ENCODE results near the gene TLCD1. TPM values are rescaled to one million over a fixed set of nuclear protein-coding genes. Genes with fewer than 3 reads are reported as not detected.
"Not testable (repeated sequence)": the region's sequence is repeated elsewhere in the genome, so short reads cannot be mapped to it uniquely, and the experiment has no call there.

Gene TLCD1
- total RNA-seq, 1 donor from 2014 or later = 18.1 TPM

GRCh38 chr17:28747051-28747691 lies 21.1 kb upstream of the TLCD1 start:
- DNase-seq (ENCODE audit: low spot score) = peak; percentile 85

DNA sequence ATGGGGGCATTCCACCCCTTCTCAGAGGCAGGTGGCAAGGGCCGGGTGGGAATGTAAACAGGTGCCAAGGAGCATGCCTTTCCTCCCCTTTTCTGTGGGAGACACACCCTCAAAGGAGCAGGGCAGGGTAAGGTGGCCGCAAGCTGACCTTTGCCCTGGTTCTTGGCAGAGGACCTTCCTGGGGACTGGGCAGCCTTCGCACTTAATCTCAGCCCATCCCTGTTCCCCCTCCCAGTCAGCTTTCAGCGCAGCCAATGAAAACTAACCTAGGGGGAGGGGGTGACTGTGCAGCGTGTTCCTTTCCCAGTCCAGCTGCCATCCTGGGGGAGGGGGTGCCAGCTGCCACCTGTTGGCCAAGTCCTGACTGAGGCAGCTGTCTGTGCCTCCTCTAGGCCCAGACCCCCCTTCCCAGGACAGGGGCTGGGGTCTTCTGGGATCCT lies 20.6 kb upstream of the TLCD1 start:
- peak; percentile 69 for DNase-seq (ENCODE audit: low spot score)

DNA sequence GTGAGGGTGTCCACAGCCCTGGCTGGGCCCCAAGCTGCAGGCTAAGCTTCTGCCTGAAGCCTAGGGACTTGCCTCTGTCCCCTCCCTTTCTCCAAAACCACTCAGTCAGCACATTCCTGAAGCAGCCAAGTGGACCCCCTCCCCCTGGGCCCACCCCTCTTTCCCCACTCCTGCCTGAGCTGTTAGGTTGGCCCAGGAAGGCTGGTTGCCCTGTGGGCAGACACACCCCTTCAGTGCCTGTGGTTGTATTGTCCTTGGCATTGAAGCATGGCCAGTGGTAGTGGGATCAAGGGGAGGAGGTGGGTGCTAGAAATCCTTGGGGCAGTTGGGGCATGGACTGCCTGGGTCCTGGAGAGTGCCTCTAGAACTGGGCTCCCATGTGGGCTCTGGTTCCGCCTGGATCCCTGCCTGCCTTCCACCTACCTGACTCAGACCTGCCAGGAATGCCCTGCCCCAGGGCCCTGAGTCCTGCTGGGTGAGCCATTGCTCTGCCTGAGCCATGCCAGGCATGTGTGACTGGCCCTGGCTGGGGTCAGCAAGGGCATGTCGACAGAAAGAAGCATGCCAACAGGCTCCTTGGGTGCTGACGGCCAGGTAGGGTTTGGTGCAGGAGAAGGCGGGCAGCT lies 19.9 kb upstream of the TLCD1 start:
- no peak for DNase-seq (ENCODE audit: low spot score)

DNA sequence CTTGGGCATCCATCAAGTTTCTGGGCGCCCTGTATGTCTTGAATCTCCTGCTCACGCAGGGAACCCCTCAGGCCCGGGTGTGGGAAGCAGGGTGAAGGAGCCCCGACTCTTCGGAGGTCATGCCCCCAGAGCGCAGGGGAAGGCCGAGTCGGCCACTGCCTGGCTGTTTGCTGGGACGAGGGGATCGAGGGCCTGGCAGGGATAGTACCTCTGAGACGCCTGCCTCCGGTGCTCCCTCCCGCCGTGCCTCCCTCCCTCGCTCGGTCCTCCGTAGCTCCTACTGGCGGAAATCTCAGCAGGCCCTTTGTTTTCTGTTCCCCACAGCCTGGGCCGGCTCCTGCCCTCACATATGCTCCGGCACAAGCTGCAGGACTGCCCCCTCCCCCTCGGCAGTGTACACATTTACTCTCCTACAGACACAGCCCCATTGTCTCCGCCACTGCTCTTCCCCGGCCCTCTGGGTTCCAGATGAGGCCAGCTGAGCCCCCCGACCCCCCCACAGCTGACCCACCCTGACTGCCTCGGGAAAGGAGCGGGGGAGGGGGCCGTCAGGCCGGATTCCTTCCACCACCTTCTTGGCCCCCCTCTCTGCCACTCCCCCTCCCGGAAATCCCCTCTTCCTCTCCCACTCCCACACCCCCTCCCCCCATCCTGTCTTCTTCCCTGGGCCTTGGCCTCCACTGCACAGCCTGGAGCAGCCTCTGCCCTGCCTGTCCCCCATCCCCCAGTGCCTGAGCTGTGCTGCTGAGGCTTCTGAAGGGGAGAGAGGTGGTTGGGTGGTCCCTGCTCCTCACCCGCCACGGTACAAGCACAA lies 19.1 kb upstream of the TLCD1 start:
- no peak for DNase-seq (ENCODE audit: low spot score)

GRCh38 chr17:28744104-28744971 lies 18.3 kb upstream of the TLCD1 start:
- DNase-seq (ENCODE audit: low spot score) = no peak

DNA sequence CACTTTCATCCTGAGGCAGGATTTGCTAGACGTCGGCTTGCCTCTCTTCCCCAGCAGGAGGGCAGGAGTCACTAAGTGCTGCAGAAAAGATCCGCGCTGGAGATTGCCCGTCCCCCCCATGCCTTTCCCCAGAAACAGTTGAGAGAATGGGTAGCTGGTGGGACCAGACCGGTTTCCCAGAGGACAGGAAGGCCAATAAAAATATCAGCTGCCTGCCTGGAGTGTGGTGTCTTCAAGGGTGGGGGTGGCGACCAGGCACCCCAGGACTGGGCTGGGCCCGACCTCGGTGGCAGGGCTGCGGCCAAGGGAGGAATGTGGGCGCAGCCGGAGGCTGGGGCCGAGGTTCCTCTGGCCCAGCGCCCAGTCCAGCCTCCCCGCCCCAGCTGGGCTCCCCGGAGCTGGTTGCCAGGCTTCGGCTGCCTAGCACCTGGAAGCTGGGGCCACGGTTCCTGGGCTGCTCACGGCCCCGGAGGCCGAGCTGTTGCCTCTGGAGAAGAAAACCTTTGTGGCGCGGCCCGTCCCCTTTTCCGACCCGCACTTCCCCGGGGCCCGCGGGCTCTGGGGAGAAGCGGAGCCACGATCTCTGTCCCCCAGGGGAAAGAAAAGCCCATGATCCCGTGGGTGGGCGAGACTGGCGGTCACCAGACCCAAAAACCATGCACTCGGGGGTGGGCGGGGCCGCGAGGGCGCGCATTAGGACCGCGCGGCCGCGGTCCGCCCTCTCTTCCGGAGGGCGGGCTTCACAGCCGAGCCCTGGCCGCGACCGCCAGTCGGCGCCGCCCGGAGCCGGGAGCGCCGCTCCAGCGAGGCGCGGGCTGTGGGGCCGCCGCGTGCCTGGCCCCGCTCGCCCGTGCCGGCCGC lies 17.4 kb upstream of the TLCD1 start, which contains the start of gene TRAF4:
Gene TRAF4, plus strand, starts transcription at position 769 of the 861 bp plus-strand sequence. CDS start 102 bp downstream, outside the sequence.
- peak; percentile 80 for DNase-seq (ENCODE audit: low spot score)

DNA sequence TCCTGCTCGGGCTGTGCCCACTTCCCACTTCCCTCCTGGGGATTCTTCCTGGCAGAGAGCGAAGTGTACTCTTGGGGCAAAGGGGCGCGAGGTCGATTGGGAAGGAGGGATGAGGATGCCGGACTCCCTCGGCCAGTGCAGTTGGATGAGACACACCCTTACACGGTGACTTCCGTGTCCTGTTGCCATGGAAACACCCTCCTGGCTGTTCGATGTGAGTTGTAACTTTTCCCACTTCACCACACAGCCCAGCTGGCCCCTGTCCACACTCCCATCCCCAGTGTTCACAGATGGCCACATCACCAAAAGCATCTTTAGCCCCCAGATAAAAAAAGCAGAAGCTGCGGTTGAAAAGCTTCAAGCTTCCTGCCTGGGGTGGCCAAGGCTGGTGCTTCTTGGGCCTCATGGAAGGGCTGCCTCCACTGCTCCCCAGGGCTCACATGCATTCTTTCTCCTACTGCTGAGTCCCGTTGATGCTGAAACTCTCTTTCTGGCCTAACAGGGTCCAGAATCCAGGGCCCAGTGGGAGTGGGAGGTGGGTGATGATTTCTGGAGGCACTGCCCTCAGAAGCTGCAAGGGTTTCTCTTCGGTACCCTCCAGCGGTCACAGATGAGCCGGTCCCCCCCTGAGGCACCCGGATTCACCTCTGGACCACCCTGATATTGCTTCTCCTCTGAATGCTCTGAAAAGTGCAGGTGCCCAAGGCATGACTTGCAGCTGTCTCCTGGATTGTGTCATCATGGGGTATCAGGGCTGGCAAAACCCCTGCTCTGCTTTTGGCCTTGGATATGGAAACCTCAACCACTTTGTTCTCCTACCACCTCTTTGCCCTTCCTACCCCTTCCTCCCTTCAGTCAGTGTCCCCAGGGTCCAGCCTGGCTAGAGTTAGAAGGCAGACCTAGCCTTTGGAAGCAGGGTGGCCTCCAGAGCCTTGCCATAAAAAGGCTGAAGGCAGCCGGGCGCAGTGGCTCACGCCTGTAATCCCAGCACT lies 15.6 kb upstream of the TLCD1 start:
- no peak for DNase-seq (ENCODE audit: low spot score)

DNA sequence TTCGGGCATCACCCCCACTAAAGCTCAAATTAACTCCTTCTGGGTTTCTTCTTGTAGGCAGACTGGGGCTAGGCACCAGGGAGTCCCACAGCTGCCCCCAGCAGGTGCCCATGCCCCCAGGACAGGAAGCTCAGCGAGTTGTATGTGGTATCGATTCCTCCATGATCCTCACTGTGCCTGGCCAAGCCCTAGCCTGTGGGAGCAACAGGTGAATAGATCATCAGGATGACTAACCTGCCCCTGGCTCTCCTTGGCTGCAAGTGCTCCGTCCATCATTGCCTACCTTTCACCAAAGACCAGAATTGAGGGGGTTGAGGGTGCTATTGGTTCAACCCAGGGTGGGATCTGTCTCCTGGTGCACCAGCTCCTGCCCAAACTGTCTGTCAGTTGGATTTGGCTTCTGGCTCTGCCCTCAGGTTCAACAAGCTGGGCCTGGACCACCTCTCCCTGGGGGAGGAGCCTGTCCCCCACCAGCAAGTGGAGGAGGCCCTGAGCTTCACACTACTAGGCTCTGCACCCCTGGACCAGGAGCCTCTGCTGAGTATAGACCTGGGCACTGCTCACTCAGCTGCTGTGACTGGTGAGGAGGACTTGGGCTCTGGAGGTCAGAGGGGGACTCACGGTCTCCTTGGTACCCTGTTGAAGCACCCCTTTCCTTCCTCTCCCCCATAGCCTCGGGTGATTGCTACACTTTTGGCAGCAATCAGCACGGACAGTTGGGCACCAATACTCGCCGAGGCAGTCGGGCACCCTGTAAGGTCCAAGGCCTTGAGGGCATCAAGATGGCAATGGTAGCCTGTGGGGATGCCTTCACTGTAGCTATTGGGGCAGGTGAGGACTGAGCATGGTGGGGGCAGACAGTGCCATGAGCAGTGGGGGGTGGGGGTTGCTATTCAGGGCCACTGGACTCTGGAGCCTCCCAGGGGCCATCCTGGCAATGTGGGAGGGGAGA lies 14.6 kb upstream of the TLCD1 start:
- DNase-seq (ENCODE audit: low spot score) = no peak

- DNase-seq (ENCODE audit: low spot score) = no peak
These were observed 12.8 kb upstream of the TLCD1 start for GRCh38 chr17:28738680-28739384.

GRCh38 chr17:28737770-28738679 lies 12.0 kb upstream of the TLCD1 start:
- peak; percentile 83 for DNase-seq (ENCODE audit: low spot score)

GRCh38 chr17:28737316-28737715 lies 11.3 kb upstream of the TLCD1 start:
- DNase-seq (ENCODE audit: low spot score) = no peak

GRCh38 chr17:28735913-28736769 lies 10.1 kb upstream of the TLCD1 start:
- DNase-seq (ENCODE audit: low spot score) = not testable (repeated sequence)

DNA sequence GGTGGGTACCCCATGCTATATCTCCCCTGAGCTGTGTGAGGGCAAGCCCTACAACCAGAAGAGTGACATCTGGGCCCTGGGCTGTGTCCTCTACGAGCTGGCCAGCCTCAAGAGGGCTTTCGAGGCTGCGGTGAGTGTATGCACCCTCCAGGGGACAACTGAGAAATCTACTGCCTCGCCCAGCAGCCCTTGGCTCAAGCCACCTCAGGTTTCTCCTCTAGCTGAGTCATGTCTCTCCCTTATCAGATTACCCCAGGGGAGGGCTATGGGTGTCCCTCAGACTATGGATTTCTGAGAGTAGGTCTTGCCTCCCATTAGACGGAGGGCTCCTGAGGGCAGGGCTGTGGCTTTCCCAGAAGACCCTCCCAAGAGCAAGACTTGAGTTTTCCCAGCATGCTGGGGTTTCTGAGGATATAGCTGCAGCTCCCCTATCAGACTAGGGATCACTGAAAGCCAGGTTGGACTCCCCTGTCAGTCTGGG lies 9.2 kb upstream of the TLCD1 start:
- DNase-seq (ENCODE audit: low spot score) = no peak

GRCh38 chr17:28734712-28735241 lies 8.7 kb upstream of the TLCD1 start:
- no peak for DNase-seq (ENCODE audit: low spot score)

DNA sequence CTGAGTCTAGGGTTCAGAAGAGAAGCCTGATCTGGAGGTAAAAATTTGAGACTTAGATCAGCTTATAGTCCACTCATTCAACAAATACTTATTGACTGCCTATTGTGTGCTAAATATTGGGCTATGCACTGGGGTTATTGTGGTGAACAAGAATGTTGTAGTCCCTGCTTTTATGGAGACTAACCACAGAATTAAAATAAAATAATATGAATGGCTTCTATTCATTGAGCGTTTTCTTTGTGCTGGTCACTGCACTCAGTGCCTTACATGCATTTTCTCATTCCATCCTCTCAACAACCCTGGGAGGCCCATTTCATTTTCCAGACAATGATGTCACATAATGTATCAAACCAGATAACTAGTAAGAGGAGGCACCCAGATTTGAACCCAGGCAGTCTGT lies 7.3 kb upstream of the TLCD1 start:
- no peak for DNase-seq (ENCODE audit: low spot score)
